Measurements from ENCODE around the gene FBXL2.
"Not testable (repeated sequence)": the region's sequence is repeated elsewhere in the genome, so short reads cannot be mapped to it uniquely, and the experiment has no call there.

FBXL2 gene

GRCh38 chr3:33388374-33389100, 111.3 kb downstream of the FBXL2 start:
- DNase-seq: no peak

- DNase-seq: no peak
Observed at GRCh38 chr3:33389908-33390307, 112.7 kb downstream of the FBXL2 start.

GRCh38 chr3:33391255-33391995, 114.2 kb downstream of the FBXL2 start:
- no peak for DNase-seq

- DNase-seq: no peak
Observed at GRCh38 chr3:33392144-33392543, 114.9 kb downstream of the FBXL2 start.

GRCh38 chr3:33392703-33393125, 115.5 kb downstream of the FBXL2 start:
- DNase-seq: no peak

- DNase-seq: no peak
Observed at GRCh38 chr3:33394403-33395054, 117.3 kb downstream of the FBXL2 start.

- DNase-seq: no peak
Observed at GRCh38 chr3:33395900-33396299, 118.7 kb downstream of the FBXL2 start.

GRCh38 chr3:33398410-33398809, 121.2 kb downstream of the FBXL2 start:
- DNase-seq: no peak

- DNase-seq: no peak
Observed at GRCh38 chr3:33401781-33402180, 124.5 kb downstream of the FBXL2 start.

- no peak for DNase-seq
Observed at GRCh38 chr3:33402936-33403335, 125.7 kb downstream of the FBXL2 start.

- no peak for DNase-seq
Observed at GRCh38 chr3:33403756-33404155, 126.5 kb downstream of the FBXL2 start.

GRCh38 chr3:33410816-33411215, 133.6 kb downstream of the FBXL2 start:
- DNase-seq: not testable (repeated sequence)

- DNase-seq: no peak
Observed at GRCh38 chr3:33417066-33417673, 139.9 kb downstream of the FBXL2 start.

GRCh38 chr3:33419948-33420347, 142.7 kb downstream of the FBXL2 start:
- peak in 1 of 2 donors; percentile 64 for DNase-seq

GRCh38 chr3:33420966-33421365, 143.7 kb downstream of the FBXL2 start:
- peak in 1 of 2 donors; percentile 35 for DNase-seq

- DNase-seq: no peak
Observed at GRCh38 chr3:33424606-33425452, 147.6 kb downstream of the FBXL2 start.

GRCh38 chr3:33425453-33425852, 148.2 kb downstream of the FBXL2 start:
- peak in 1 of 2 donors; percentile 61 for DNase-seq

GRCh38 chr3:33426068-33426467, 148.8 kb downstream of the FBXL2 start:
- no peak for DNase-seq

GRCh38 chr3:33426630-33427317, 149.5 kb downstream of the FBXL2 start:
- no peak for DNase-seq

GRCh38 chr3:33428734-33429133, 151.5 kb downstream of the FBXL2 start:
- DNase-seq: peak; percentile 66 to 82

GRCh38 chr3:33429306-33429705, 152.1 kb downstream of the FBXL2 start:
- peak in 1 of 2 donors; percentile 72 for DNase-seq

GRCh38 chr3:33430061-33430460, 152.8 kb downstream of the FBXL2 start:
- no peak for DNase-seq

All from inflammatory macrophage treated with lipopolysaccharide for 1 hour (primary cell).